Spleen (tissue), 7 donors: ENCODE data around the gene PLEKHA1.

Source experiments
- POLR2A ChIP-seq, 3 donors: fragments of 450-650 bp; IDR thresholded peaks; one replicate each; pipeline ENCODE4 v1.5.1; 2017; ENCODE audit warnings: antibody characterized with exemption in 3 of 3, mild to moderate bottlenecking in 1 of 3
- TF ChIP-seq, protein P1 (sequence below), 11 experiments: fragments of 200-600 bp in 7 of 11; fragments of 450-650 bp in 4 of 11; sonication (generic) in 4 of 11; IDR thresholded peaks in 8 of 11; conservative IDR thresholded peaks in 3 of 11; 1 replicate in 7 of 11; 2 replicates in 4 of 11; pipeline versions ENCODE4 v1.4.0 to v1.8.0; 2016 to 2021; ENCODE audit warnings: antibody characterized with exemption in 11 of 11, inconsistent platforms in 4 of 11, mild to moderate bottlenecking in 1 of 11
- donor health status: DM: no; HTN: no; CAD: no; lungs with moderate emphysema.
- donor health status: DM: no; HTN: no; CAD: no.
- donor health status: DM: no; HTN: no; CAD: no.

DNA sequence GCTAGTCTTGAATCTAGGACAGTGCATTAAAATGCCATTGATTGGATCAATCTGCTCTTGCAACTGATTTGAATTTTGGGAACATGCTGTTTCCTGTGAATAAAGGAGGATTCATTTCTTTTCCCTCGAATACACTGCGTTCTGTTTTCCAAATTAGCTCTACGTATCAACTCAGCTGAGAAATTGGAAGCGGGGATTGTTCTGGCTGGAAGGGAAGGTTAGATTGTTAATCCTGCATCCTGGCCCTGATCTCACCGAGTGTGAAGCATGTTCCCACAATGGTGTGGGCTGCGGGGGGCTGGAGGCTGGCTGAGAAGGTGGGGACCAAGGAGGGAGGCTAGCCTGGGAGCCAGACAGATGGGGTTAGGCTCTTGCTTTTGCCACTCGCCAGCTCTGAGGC is 104.5 kb downstream of the PLEKHA1 start:
- TF ChIP-seq, protein P1, sequence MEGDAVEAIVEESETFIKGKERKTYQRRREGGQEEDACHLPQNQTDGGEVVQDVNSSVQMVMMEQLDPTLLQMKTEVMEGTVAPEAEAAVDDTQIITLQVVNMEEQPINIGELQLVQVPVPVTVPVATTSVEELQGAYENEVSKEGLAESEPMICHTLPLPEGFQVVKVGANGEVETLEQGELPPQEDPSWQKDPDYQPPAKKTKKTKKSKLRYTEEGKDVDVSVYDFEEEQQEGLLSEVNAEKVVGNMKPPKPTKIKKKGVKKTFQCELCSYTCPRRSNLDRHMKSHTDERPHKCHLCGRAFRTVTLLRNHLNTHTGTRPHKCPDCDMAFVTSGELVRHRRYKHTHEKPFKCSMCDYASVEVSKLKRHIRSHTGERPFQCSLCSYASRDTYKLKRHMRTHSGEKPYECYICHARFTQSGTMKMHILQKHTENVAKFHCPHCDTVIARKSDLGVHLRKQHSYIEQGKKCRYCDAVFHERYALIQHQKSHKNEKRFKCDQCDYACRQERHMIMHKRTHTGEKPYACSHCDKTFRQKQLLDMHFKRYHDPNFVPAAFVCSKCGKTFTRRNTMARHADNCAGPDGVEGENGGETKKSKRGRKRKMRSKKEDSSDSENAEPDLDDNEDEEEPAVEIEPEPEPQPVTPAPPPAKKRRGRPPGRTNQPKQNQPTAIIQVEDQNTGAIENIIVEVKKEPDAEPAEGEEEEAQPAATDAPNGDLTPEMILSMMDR (IDR thresholded peaks at IDR 0.05 in 8 of 11, conservative IDR thresholded peaks at IDR 0.05 in 3 of 11) = no peak
- no peak for TF ChIP-seq POLR2A (IDR thresholded peaks at IDR 0.05)
